ENCODE measurements around the gene PRG3.

PRG3 gene, protein sequence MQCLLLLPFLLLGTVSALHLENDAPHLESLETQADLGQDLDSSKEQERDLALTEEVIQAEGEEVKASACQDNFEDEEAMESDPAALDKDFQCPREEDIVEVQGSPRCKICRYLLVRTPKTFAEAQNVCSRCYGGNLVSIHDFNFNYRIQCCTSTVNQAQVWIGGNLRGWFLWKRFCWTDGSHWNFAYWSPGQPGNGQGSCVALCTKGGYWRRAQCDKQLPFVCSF

GRCh38 chr11:57380975-57381374 is at the start of gene PRG3:
Gene PRG3, minus strand, starts transcription at chr11:57381150. Its CDS starts 442 bp downstream, at chr11:57380708.
- no peak for DNase-seq (ENCODE audit: low read depth)

DNA sequence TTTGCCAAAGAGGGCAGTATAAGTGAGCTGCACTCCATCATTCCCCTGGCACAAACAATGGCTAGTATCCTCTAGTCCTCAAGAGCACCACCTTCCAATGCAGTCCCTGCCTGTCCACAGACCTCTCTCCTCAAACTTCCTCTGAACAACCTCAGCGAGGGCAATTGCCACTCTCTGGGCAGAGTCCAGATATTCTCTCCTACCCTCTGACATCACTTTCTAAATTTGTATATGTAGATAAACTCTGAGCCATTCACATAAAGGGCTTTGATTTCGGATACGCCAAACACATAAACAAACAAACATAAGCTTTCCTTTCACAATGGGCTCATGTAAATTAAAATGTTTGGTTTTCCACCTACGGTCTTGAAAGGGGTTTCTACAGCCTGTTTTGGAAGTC is 49.0 kb upstream of the PRG3 start:
- DNase-seq (ENCODE audit: low read depth), result no peak

DNA sequence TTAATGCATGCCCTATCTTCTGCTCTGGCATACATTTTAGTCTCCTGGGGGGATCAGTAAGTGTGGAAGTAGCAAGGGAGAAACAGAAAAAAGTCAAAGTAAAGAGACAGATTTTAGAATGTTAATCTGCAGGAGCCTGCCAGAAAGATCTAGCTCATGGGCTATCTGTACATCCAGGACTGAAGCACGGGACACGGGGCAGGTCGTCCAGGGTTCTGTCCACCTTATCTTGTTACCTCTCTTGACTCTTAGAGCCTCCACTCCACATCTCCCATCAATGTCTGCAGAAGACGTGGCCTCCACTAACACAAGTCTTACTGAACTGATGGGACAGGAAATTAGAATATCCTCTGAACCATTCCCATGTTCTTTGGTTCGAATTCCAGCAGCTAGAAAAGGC is 47.7 kb upstream of the PRG3 start:
- DNase-seq (ENCODE audit: low read depth), result no peak

DNA sequence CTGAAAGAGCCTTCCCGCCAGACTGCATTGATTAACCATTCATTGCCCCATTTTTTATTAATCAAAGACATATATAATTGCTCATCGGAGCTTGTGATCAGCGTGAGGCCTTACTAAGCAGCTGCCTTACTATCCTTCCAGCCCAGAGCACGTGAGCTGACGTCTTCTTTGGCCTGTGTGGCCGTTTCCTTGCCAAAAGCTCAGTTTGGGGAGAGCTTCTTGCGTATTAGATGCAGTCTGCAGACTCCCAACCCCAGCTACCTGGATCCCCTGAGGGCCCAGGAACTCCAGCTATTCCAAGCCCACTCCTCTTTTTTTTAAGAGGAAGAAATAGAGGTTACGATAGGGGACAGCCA is 46.8 kb upstream of the PRG3 start:
- DNase-seq (ENCODE audit: low read depth), result peak; percentile 50

DNA sequence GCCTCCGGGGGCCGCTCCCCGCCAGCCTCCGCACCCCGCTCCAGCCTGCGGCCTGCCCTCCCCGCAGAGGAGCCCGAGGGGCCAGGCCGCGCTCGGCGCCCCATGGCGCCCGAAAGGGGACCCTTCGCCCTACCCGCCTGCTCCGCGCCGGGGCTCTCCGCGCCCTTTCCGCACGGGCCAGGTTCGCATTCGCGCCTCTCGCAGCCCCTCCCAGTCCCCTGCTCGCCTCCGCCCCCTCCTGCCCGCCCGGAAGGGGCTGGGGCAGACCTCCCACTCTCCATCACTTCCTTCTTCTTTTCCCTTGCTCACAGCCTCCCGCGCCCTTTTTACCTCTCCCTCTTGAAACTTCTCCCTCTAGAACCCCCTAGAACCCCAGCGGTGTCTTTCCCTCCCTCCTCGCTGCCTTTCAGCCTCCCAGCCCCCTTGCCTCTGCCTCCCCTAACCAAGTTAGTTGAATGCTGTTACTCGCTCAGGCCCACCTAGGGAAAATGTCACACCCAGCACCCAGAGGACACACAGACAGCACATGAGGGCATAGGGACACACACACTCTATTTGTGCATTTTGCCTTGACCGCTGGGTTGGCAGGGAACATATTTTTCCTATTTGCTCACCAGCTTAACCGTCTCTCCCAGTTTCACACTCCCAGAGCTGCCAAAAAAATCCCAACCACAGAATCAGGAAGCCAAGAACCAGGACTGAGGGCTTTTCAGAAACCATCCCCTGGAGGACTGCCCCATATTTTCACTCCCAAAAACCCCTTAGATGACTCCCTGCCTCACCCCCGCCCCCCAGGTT is 46.2 kb upstream of the PRG3 start, which contains the start of gene SLC43A3:
TSS of gene SLC43A3 (minus strand) at position 193 of the 798 bp plus-strand sequence. CDS start 949 bp downstream, outside the sequence.
- DNase-seq (ENCODE audit: low read depth), result peak; percentile 86

DNA sequence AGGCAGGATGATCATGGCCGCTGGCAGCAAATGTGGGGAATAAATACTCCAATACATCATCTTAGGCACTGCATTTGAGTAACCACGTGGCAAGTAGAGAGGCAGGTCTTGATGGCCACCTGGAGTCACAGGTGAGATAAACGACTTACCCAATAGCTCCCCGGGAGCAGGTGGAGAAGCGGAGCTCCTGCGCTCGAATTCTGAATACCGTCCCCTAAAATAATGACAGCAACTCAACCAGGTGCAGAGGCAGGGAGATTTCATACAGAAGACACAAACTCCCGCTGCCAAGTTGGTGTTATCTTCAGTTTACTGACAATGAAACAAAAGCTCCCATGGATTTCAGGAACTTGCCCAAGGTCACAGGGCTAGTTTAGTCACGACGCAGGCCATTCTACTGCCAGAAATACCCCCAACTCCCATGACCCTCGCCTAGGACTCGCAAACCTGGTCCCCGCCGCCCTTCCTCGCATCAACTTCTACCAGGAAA is 45.5 kb upstream of the PRG3 start:
- no peak for DNase-seq (ENCODE audit: low read depth)

GRCh38 chr11:57425565-57426438 is 44.9 kb upstream of the PRG3 start:
- DNase-seq (ENCODE audit: low read depth), result no peak

DNA sequence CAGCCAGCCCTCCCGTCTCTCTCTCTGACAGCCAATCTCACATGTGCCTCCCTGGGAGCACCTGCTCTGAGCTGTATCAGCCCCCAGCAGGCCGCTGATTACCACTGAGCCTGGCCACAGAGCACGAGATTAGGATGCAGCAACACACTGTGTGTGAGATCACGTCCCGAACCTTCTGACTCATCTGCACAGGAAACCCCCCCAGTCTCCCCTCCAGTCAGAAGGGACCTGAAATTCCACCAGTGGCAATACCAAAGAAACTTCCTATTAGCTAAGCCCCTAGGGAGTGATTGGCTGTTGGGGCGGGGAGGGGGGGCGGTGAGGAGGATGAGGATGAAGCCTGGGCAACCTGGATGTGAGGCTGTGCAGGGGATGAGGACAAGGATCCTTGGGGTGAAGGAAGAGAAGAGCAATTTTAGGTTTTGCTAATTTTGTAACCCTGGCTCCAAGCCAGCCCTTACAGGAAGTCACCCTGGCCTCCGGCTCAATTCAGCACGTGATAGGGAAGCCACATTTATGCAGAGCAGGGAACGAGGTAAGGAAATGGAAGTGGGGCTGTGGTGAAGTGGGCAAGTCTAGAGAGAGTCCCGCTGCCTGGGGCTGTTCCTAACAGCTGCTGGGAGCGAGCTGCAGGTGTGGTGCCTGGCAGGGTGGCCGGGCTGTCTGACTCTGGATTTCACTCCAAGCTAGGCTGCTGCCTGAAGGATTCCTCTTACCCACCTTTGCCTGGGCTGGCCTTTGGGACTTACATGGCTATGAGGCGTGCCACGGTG is 44.0 kb upstream of the PRG3 start:
- peak; percentile 50 for DNase-seq (ENCODE audit: low read depth)

- no peak for DNase-seq (ENCODE audit: low read depth)
Measured at GRCh38 chr11:57424137-57424791, 43.3 kb upstream of the PRG3 start.

DNA sequence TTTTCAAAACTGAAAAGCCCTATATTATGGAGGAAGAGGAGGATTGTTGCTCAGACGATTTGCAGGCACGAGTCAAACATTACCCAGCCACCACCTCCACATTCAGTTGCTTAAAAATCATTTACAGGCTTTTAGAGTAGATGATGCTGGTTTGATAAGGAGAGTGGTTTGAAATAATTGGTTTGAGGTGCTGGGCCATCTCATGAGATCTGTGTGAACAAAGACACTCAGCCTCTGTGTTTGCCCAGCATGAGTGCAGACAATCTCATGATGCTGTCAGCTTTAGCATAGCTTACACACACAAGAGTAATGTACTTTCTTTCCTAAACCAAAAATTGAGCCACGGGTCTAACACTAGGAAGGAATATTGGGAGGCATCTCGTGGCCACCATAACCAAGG is 41.7 kb upstream of the PRG3 start:
- no peak for DNase-seq (ENCODE audit: low read depth)

DNA sequence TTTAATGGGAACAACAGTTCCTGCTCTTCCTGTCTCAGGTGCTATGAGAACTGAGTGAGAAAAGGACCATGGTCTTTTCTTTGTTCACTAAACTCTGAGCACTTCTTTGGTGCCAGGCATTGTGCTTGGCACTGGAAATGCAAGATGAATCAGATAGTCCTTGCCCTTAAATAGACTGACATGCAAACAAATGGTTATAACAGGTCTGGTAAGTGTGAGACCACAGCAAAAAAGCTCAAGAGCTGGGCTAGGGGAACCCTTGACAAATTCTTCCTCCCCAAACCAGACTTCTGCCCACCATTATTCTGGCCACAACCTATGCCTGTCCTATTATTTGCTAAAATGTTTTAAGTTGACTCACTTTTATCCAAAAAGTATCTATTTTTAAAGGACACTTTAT is 40.9 kb upstream of the PRG3 start:
- DNase-seq (ENCODE audit: low read depth), result no peak

- no peak for DNase-seq (ENCODE audit: low read depth)
Measured at GRCh38 chr11:57421066-57421465, 40.1 kb upstream of the PRG3 start.

DNA sequence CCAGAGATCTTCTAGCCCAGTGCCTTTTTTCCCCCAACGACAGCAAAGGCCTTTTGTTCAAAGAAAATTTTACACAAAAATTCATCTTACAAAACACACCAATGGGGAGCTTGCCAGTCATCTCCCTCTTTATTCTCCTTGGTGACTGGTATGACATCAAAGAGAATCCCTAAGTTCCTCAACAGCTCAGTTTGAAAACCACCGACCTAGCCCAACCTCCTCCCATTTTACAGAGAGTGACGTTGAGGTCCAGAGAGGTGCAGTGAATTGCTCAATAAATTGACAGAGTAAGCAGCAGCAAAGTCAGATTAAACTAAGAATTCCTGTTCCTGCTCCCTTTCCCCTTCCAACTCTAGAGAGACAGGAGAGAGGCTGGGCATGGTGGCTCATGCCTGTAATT is 38.2 kb upstream of the PRG3 start:
- no peak for DNase-seq (ENCODE audit: low read depth)

- DNase-seq (ENCODE audit: low read depth), result no peak
Measured at GRCh38 chr11:57418131-57418530, 37.2 kb upstream of the PRG3 start.

- DNase-seq (ENCODE audit: low read depth), result no peak
Measured at GRCh38 chr11:57417056-57417455, 36.1 kb upstream of the PRG3 start.

DNA sequence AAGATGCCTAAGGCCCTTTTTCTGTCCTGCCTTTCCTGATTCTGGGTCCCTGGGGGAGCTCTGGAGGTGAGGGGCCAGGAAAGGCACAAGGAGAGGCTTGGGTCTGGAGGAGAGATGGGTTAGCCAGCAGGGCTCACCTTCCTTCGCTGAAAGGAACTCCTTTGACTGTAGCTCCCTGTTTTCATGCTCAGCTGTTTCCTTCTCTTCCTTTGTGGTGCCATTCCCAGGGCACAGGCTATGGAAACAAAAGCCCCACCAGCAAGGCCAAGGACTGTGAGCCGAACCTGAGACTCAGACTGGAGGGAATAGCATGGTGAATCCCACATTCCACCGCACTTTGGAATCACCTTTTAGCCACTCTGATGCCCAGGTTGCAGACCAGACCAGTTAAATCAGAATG is 35.5 kb upstream of the PRG3 start:
- DNase-seq (ENCODE audit: low read depth), result no peak

GRCh38 chr11:57414612-57415212 is 33.8 kb upstream of the PRG3 start:
- DNase-seq (ENCODE audit: low read depth), result no peak

- DNase-seq (ENCODE audit: low read depth), result no peak
Measured at GRCh38 chr11:57413681-57414080, 32.7 kb upstream of the PRG3 start.

DNA sequence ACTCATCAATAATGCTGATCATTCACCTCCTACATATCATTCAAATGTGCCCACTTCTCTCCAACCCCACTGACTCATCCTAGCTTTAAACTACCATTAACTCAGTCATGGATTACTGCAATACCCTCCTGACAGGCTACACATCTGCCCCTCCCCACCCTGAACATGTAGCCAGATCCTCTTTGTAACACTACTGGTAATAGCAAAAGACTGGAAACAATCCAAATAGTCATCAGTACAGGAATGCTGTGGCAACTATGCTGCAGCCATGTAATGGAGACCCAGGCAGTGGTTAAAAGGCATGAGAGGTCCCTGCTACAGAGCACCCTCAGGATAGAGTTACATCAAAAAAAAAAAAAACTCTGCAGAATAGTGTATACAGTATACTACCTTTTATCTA is 29.3 kb upstream of the PRG3 start:
- DNase-seq (ENCODE audit: low read depth), result no peak

DNA sequence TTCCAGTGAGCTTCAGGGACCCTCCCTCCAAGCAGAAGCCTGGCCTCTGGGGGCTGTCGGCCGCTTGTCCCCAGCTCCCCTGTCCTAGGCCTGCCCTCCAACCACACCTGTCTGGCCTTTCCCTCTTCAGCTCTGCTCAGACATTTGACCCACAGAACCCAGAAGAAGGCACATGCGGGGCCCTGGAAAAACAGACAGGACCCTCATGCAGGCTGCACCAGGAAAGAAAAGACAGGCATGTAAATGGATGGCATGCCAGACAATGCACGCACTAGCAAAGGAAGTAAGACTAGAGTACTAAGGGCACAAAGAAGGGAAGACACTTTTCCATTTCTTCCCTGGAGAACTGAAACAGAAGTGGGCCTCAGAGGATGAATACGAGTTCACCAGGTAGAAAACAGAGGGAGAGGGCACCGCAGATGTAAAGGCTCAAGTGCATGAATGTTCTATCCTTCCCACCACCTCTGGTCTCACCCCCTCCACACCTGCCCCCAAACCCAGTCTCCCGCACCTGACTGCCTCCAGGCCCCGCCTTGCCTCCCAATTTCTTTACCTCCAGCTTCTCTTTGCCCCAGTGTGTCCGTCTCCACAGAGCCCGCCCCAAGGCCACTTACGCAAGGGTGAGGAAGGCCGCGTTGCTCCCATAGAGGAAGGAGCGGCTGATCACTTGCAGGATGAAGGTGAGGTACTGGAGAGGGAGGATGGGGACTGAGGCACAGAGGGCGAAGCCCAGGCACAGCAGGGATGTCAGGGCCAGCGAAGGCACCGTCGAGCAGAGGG is 28.6 kb upstream of the PRG3 start:
- DNase-seq (ENCODE audit: low read depth), result no peak
